Body of pancreas (tissue), 4 donors: Measurements from ENCODE around the gene ARHGEF7. TPM values are rescaled to one million over a fixed set of nuclear protein-coding genes. Genes with fewer than 3 reads are reported as not detected.

Experiments
- ATAC-seq: fragments of 150-250 bp; one replicate; pipeline ENCODE4 v1.9.1; 2016
- DNase-seq, 4 donors: peaks; one replicate each; pipeline ENCODE4 v3.0.0-alpha.2; 2019
- H3K27ac ChIP-seq, 4 donors: fragments of 200-600 bp; sonication (generic); 1 replicate in 3 of 4; 2 replicates in 1 of 4; pipeline versions ENCODE4 v1.5.1 to v1.6.1; 2016 to 2019; ENCODE audit warnings: mild to moderate bottlenecking in 1 of 4, mixed read lengths in 1 of 4, moderate library complexity in 1 of 4
- H3K27me3 ChIP-seq, 2 donors: fragments of 200-600 bp; sonication (generic); one replicate each; pipeline ENCODE4 v1.6.0; 2016; ENCODE audit warnings: mild to moderate bottlenecking in 1 of 2
- H3K36me3 ChIP-seq, 2 donors: fragments of 200-600 bp; sonication (generic); replicated peaks in 1 of 2; 2 replicates each; pipeline ENCODE4 v1.5.1; 2016; ENCODE audit warnings: low read depth in 2 of 2; ENCODE audit not compliant: insufficient read depth in 1 of 2
- H3K4me1 ChIP-seq: fragments of 200-600 bp; sonication (generic); one replicate; pipeline ENCODE4 v1.6.0; 2016
- H3K4me3 ChIP-seq, 2 donors: fragments of 200-600 bp; sonication (generic); 1 replicate in 1 of 2; 2 replicates in 1 of 2; pipeline ENCODE4 v1.5.1; 2016 to 2019
- H3K9me3 ChIP-seq, 3 donors: fragments of 200-600 bp; sonication (generic); 1 replicate in 2 of 3; 2 replicates in 1 of 3; pipeline ENCODE4 v1.5.1; 2016
- POLR2A ChIP-seq, 3 donors: fragments of 450-650 bp; IDR thresholded peaks; one replicate each; pipeline ENCODE4 v1.6.1; 2016; ENCODE audit warnings: antibody characterized with exemption in 3 of 3, mild to moderate bottlenecking in 2 of 3
- WGBS, 2 donors: methylation state at CpG; one replicate each; pipeline ENCODE4 v1.1.5; 2017; 5-methylcytosine and 5-hydroxymethylcytosine counted together
- intact Hi-C: fragments of 100-400 bp; cut with DNase I; formaldehyde crosslinking; loops from one replicate; pipeline ENCODE4 v1.15.1; 2023
- total RNA-seq, 2 donors: library from RNA; depleted of rRNA; stranded (reverse); fragments of >200 nt; gene quantifications; one replicate each; pipeline ENCODE4 v1.1.0, GENCODE V29; 2016
- TF ChIP-seq, protein P1 (sequence below), 7 experiments: fragments of 450-650 bp in 4 of 7; fragments of 200-600 bp in 3 of 7; sonication (generic) in 3 of 7; IDR thresholded peaks; one replicate each; pipeline ENCODE4 v1.5.1; 2016 to 2019; ENCODE audit warnings: antibody characterized with exemption in 7 of 7

The ARHGEF7 gene
- total RNA-seq, 2 donors from 2014 or later = 27.5 to 81.4 TPM

DNA sequence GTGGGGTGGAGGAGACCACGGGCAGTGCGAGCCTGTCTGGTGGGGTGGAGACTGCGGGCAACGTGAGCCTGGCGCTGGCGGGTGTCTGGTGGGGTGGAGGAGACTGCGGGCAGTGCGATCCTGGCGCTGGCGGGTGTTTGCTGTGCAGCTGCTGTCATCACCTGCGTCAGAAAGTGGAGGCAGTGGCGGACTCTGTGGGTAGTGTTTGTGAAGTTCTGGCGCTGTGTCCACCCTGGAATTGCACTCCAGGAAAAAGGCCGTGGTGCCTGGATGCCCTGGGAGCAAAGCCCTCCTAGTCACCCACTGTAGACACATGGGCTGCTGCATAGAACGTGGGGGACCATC lies 211.5 kb downstream of the ARHGEF7 start:
- H3K9me3 ChIP-seq = no peaks in the 10 kb centered on the region
- ATAC-seq = no peak
- H3K27ac ChIP-seq = no peak overlapping the region
- DNase-seq = no peak
- no peak overlapping the region for H3K4me3 ChIP-seq
- no peaks in the 10 kb centered on the region for H3K4me1 ChIP-seq
- no peaks in the 10 kb centered on the region for H3K36me3 ChIP-seq
- H3K27me3 ChIP-seq = no peaks in the 10 kb centered on the region
- TF ChIP-seq, protein P1, sequence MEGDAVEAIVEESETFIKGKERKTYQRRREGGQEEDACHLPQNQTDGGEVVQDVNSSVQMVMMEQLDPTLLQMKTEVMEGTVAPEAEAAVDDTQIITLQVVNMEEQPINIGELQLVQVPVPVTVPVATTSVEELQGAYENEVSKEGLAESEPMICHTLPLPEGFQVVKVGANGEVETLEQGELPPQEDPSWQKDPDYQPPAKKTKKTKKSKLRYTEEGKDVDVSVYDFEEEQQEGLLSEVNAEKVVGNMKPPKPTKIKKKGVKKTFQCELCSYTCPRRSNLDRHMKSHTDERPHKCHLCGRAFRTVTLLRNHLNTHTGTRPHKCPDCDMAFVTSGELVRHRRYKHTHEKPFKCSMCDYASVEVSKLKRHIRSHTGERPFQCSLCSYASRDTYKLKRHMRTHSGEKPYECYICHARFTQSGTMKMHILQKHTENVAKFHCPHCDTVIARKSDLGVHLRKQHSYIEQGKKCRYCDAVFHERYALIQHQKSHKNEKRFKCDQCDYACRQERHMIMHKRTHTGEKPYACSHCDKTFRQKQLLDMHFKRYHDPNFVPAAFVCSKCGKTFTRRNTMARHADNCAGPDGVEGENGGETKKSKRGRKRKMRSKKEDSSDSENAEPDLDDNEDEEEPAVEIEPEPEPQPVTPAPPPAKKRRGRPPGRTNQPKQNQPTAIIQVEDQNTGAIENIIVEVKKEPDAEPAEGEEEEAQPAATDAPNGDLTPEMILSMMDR (IDR thresholded peaks at IDR 0.05) = no peak
- TF ChIP-seq POLR2A (IDR thresholded peaks at IDR 0.05) = no peak
- intact Hi-C loops = no loop called here
- WGBS, 2 donors = 79 to 94% methylated on average over 12 to 15 of the region's 15 CpGs

DNA sequence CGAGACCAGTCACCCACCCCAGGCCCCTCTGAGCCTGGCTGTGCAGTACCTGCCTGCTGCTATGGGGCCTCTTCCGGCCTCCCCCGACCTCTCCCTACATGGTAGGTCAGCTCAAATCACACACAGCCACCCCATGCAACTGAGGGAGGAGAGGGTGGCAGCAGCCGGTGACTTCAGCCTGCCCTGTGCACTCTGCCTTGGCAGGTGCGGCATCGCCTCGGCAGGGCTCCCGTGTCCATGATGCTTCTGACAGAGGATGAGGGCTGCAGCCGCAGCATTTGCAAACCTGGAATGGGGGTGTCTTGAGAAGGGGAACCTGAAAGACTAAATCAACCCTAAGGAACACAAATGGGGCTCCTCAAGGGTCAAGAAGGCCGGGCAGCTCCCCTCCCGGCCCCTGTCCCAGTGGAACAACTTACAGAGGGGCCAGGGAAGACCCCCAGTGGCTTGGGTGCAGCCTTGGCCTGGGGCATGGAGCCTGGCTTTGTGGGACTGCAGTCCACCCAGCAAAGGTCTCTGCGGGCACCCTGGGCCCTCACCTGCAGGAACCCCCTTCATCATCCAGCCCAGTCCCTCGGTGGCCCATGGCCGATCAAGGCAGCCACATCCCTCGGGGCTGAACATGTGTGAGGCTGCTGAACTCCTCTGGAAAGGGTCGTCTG lies 212.0 kb downstream of the ARHGEF7 start:
- Histone ChIP-seq H3K27me3 (no peaks in the 10 kb centered on the region), H3K4me3 (no peak overlapping the region), H3K27ac (no peak overlapping the region), H3K9me3 (no peaks in the 10 kb centered on the region), H3K36me3 (no peaks in the 10 kb centered on the region), H3K4me1 (no peaks in the 10 kb centered on the region)
- no peak for TF ChIP-seq POLR2A (IDR thresholded peaks at IDR 0.05)
- TF ChIP-seq, protein P1 (IDR thresholded peaks at IDR 0.05) = no peak
- intact Hi-C loops = no loop called here
- no peak for DNase-seq
- 78 to 79% methylated on average over 5 to 16 of the region's 16 CpGs for WGBS, 2 donors
- no peak for ATAC-seq

DNA sequence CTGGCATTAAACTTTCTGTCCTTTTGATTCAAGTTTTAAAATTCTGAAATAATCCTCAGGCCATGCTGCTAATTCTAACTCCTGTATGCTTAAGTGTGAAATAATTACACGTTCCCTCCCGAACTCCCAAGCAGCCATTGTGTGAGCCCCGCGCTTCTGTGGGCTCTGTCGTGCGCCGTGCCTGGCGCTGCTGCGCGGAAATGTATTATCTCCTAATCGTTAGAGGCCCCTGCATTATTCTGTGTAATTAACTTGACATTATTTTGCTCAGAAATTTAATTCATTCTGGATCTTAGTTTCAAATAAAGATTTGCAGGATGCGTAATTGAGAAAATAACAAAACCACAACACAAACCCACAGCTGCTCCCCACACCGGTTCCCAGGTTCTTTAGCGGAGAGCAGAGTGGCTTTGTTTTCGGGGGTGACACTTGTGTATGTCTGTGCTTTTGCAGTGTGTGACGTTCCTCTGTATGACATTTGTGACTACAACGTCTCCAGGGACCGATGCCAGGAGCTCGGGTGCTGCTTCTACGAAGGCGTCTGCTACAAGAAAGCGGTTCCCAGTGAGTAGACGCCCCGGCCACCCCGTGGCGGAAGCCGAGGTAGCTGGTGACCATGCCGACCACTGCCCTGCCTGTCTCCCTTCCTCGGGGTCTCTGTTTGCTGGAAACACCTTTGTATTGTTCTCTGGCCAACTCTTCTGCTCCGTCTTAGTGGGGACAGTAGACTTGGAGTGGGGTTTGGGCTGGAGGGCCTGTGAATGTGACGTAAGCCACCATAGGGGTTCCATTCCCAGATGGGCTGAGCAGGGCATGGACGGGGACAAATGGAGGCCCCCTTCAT lies 212.8 kb downstream of the ARHGEF7 start:
- no peak overlapping the region for H3K4me3 ChIP-seq
- no peaks in the 10 kb centered on the region for H3K9me3 ChIP-seq
- intact Hi-C loops = no loop called here
- TF ChIP-seq, protein P1 (IDR thresholded peaks at IDR 0.05) = no peak
- TF ChIP-seq POLR2A (IDR thresholded peaks at IDR 0.05) = no peak
- 87 to 90% methylated on average over 30 to 32 of the region's 32 CpGs for WGBS, 2 donors
- no peak overlapping the region for H3K27ac ChIP-seq
- no peaks in the 10 kb centered on the region for H3K36me3 ChIP-seq
- no peaks in the 10 kb centered on the region for H3K4me1 ChIP-seq
- no peak for ATAC-seq
- DNase-seq = no peak
- no peaks in the 10 kb centered on the region for H3K27me3 ChIP-seq

DNA sequence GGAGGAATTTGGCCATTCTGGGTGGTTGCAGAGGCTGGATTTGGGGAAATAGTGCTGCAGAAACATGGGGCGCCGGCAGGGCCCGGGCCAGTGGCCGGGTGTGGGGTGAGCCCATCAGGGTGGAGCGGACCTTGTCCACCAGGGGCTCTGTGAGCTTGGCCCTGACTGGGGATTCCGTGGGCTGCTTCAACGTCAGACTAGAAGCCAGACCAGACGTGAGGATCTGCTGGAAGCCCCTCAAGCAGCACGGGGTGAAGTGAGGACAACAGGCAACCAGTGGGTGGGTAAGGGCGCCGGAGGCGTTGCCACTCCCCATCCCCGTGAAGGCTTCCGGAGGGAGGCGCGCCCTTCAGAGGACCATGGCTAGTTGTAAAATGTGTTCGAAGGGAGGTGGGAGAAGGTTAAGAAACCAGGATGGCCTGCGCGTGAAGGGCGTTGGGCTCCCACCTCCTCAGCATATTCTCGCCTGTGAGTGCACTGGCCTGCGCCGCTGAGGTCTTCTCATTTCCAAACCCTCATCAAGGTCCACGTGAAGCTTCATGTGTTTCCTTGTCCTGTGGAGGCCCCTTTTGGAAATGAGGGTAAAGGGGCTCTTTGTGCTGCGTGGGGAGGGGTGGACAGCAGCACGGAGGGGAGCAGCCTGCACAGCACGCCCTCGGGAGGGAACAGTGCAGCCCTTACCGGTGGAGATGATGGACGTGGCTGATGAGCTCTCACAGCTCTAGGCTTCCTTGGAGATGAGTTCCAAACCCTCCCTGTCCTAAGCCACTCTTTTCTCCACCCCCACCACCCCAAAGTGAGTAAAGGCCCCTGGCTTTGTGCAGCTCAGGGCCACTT lies 213.7 kb downstream of the ARHGEF7 start:
- Histone ChIP-seq H3K4me1 (no peaks in the 10 kb centered on the region), H3K36me3 (no peaks in the 10 kb centered on the region), H3K27ac (no peak overlapping the region), H3K27me3 (no peaks in the 10 kb centered on the region), H3K4me3 (no peak overlapping the region), H3K9me3 (no peaks in the 10 kb centered on the region)
- WGBS, 2 donors = 85 to 89% methylated on average over 30 of the region's 30 CpGs
- DNase-seq (no peak), ATAC-seq (no peak)
- no peak for TF ChIP-seq POLR2A (IDR thresholded peaks at IDR 0.05)
- TF ChIP-seq, protein P1 (IDR thresholded peaks at IDR 0.05) = no peak
- intact Hi-C loops = no loop called here
